Osteoblast (primary cell): ENCODE results near the gene CHRNB1. TPM values are rescaled to one million over a fixed set of nuclear protein-coding genes. Genes with fewer than 3 reads are reported as not detected.

Source experiments
- DNase-seq: peaks from one replicate; pipeline ENCODE4 v3.0.0; 2011; ENCODE audit warnings: low spot score, mixed read lengths; ENCODE audit not compliant: insufficient read length; ENCODE audit errors: missing footprints
- H2AFZ ChIP-seq: 2 replicates; pipeline ENCODE4 v1.6.0; 2011; ENCODE audit warnings: mild to moderate bottlenecking, low read length
- H3K27ac ChIP-seq: 2 replicates; pipeline ENCODE4 v1.5.1; 2011; ENCODE audit warnings: mild to moderate bottlenecking, low read depth, low read length, moderate library complexity
- H3K27me3 ChIP-seq: 2 replicates; pipeline ENCODE4 v1.6.0; 2012; ENCODE audit warnings: mild to moderate bottlenecking, control low read depth, inconsistent platforms, low read length, moderate library complexity; ENCODE audit not compliant: insufficient read depth
- H3K36me3 ChIP-seq: 2 replicates; pipeline ENCODE4 v1.5.1; 2011; ENCODE audit warnings: mild to moderate bottlenecking, low read length, control low read depth, moderate library complexity; ENCODE audit not compliant: insufficient read depth
- H3K4me1 ChIP-seq: 2 replicates; pipeline ENCODE4 v1.5.1; 2011; ENCODE audit warnings: mild to moderate bottlenecking, low read length, control low read depth, moderate library complexity; ENCODE audit not compliant: insufficient read depth
- H3K4me2 ChIP-seq: 2 replicates; pipeline ENCODE4 v1.6.0; 2011; ENCODE audit warnings: mild to moderate bottlenecking, low read length; ENCODE audit not compliant: insufficient read depth
- H3K4me3 ChIP-seq: fragments of 200-600 bp; sonication (generic); 3 replicates; pipeline ENCODE4 v1.5.1; 2012; ENCODE audit warnings: mild to moderate bottlenecking, low read length, inconsistent platforms; ENCODE audit not compliant: insufficient read depth
- H3K79me2 ChIP-seq: 2 replicates; pipeline ENCODE4 v1.6.0; 2012; ENCODE audit warnings: mild to moderate bottlenecking, low read length, control low read depth, inconsistent platforms; ENCODE audit not compliant: insufficient read depth
- H3K9me3 ChIP-seq: 2 replicates; pipeline ENCODE4 v1.5.1; 2011; ENCODE audit warnings: low read depth, low read length, control low read depth
- H4K20me1 ChIP-seq: 2 replicates; pipeline ENCODE4 v1.6.0; 2012; ENCODE audit warnings: mild to moderate bottlenecking, low read length, control low read depth; ENCODE audit not compliant: insufficient read depth
- CTCF ChIP-seq: IDR thresholded peaks from 2 replicates; pipeline ENCODE4 v1.5.1; 2011; ENCODE audit warnings: mild to moderate bottlenecking, low read depth, low read length, moderate library complexity; ENCODE audit errors: extremely low read depth
- total RNA-seq: library from RNA; depleted of rRNA; stranded (reverse); fragments of >200 nt; gene quantifications from 2 replicates; pipeline ENCODE4 v1.2.3, GENCODE V29; 2012

CHRNB1 gene
- total RNA-seq, 1 donor = 5.4 TPM

GRCh38 chr17:7415784-7416183, 29.1 kb upstream of the CHRNB1 start:
- Histone ChIP-seq H3K36me3 (peaks cover 11% of the 10 kb centered on the region), H3K27ac (no peak overlapping the region), H3K9me3 (no peaks in the 10 kb centered on the region), H2AFZ (no peak overlapping the region), H3K27me3 (no peaks in the 10 kb centered on the region), H3K4me2 (no peak overlapping the region), H3K4me3 (no peak overlapping the region), H4K20me1 (no peaks in the 10 kb centered on the region), H3K79me2 (no peaks in the 10 kb centered on the region), H3K4me1 (no peaks in the 10 kb centered on the region)
- no peak for DNase-seq
- TF ChIP-seq CTCF = no peak

GRCh38 chr17:7416323-7416722, 28.5 kb upstream of the CHRNB1 start:
- no peaks in the 10 kb centered on the region for H3K79me2 ChIP-seq
- no peak for DNase-seq
- peaks cover 11% of the 10 kb centered on the region for H3K36me3 ChIP-seq
- no peak overlapping the region for H3K27ac ChIP-seq
- H3K4me3 ChIP-seq = no peak overlapping the region
- H3K4me1 ChIP-seq = no peaks in the 10 kb centered on the region
- TF ChIP-seq CTCF = no peak
- no peaks in the 10 kb centered on the region for H3K27me3 ChIP-seq
- H3K4me2 ChIP-seq = no peak overlapping the region
- H4K20me1 ChIP-seq = no peaks in the 10 kb centered on the region
- no peak overlapping the region for H2AFZ ChIP-seq
- no peaks in the 10 kb centered on the region for H3K9me3 ChIP-seq

- H3K79me2 ChIP-seq = no peaks in the 10 kb centered on the region
- H3K4me2 ChIP-seq = no peak overlapping the region
- H2AFZ ChIP-seq = no peak overlapping the region
- peaks cover 11% of the 10 kb centered on the region for H3K36me3 ChIP-seq
- no peaks in the 10 kb centered on the region for H3K9me3 ChIP-seq
- H3K4me1 ChIP-seq = no peaks in the 10 kb centered on the region
- H3K27me3 ChIP-seq = no peaks in the 10 kb centered on the region
- DNase-seq = no peak
- no peak overlapping the region for H3K4me3 ChIP-seq
- H4K20me1 ChIP-seq = no peaks in the 10 kb centered on the region
- no peak overlapping the region for H3K27ac ChIP-seq
- TF ChIP-seq CTCF = no peak
These were observed 27.7 kb upstream of the CHRNB1 start for GRCh38 chr17:7417056-7417655.

- Histone ChIP-seq H3K4me3 (no peak overlapping the region), H3K4me2 (no peak overlapping the region), H3K79me2 (no peaks in the 10 kb centered on the region), H2AFZ (no peak overlapping the region), H3K27ac (no peak overlapping the region), H4K20me1 (no peaks in the 10 kb centered on the region), H3K27me3 (no peaks in the 10 kb centered on the region), H3K36me3 (peaks cover 11% of the 10 kb centered on the region), H3K9me3 (no peaks in the 10 kb centered on the region), H3K4me1 (no peaks in the 10 kb centered on the region)
- DNase-seq = no peak
- TF ChIP-seq CTCF = no peak
These were observed 26.2 kb upstream of the CHRNB1 start for GRCh38 chr17:7418472-7419152.
